ENCODE data around the gene SAP25.
A peak's percentile ranks its signal among the peaks of the same experiment; 100 is the strongest.

Gene SAP25

GRCh38 chr7:100595188-100595587, 21.5 kb upstream of the SAP25 start:
- no peak for DNase-seq (ENCODE audit: low spot score)

GRCh38 chr7:100591596-100591995, 17.9 kb upstream of the SAP25 start:
- DNase-seq (ENCODE audit: low spot score) = no peak

- no peak for DNase-seq (ENCODE audit: low spot score)
Observed at GRCh38 chr7:100590077-100590737, 16.5 kb upstream of the SAP25 start.

GRCh38 chr7:100589341-100589947, 15.7 kb upstream of the SAP25 start:
- no peak for DNase-seq (ENCODE audit: low spot score)

- DNase-seq (ENCODE audit: low spot score) = peak; percentile 26
Observed at GRCh38 chr7:100588438-100588837, 14.7 kb upstream of the SAP25 start.

GRCh38 chr7:100586266-100587025, 12.7 kb upstream of the SAP25 start, which contains the start of gene FBXO24:
TSS of gene FBXO24 (plus strand) at chr7:100586328. CDS start at chr7:100586626, 298 bp downstream.
- peak; percentile 99 for DNase-seq (ENCODE audit: low spot score)

- peak; percentile 99 for DNase-seq (ENCODE audit: low spot score)
Observed at GRCh38 chr7:100585511-100586265, 12.0 kb upstream of the SAP25 start, which contains the start of gene LRCH4. TSS of gene LRCH4 (minus strand) at chr7:100586129. CDS start at chr7:100586100, 29 bp downstream.

- DNase-seq (ENCODE audit: low spot score) = peak; percentile 45
Observed at GRCh38 chr7:100584683-100585510, 11.2 kb upstream of the SAP25 start.

GRCh38 chr7:100584054-100584682, 10.5 kb upstream of the SAP25 start:
- no peak for DNase-seq (ENCODE audit: low spot score)

- DNase-seq (ENCODE audit: low spot score) = no peak
Observed at GRCh38 chr7:100583132-100584053, 9.7 kb upstream of the SAP25 start.

GRCh38 chr7:100582650-100583049, 8.9 kb upstream of the SAP25 start:
- no peak for DNase-seq (ENCODE audit: low spot score)

GRCh38 chr7:100582041-100582579, 8.4 kb upstream of the SAP25 start:
- no peak for DNase-seq (ENCODE audit: low spot score)

- DNase-seq (ENCODE audit: low spot score) = no peak
Observed at GRCh38 chr7:100580466-100581283, 7.0 kb upstream of the SAP25 start.

GRCh38 chr7:100578246-100579183, 4.8 kb upstream of the SAP25 start:
- no peak for DNase-seq (ENCODE audit: low spot score)

- no peak for DNase-seq (ENCODE audit: low spot score)
Observed at GRCh38 chr7:100577507-100577906, 3.8 kb upstream of the SAP25 start.

GRCh38 chr7:100577103-100577502, 3.4 kb upstream of the SAP25 start:
- no peak for DNase-seq (ENCODE audit: low spot score)

GRCh38 chr7:100576384-100576993, 2.8 kb upstream of the SAP25 start:
- DNase-seq (ENCODE audit: low spot score) = no peak

Data from AG20443 (cell line).